Neural cell (in vitro differentiated cells): Measurements from ENCODE around the gene ZNF513. TPM values are rescaled to one million over a fixed set of nuclear protein-coding genes. Genes with fewer than 3 reads are reported as not detected.

Source experiments
- H2AFZ ChIP-seq: fragments of 200-600, 300-800 bp; sonication (generic), shearing (Covaris generic); 2 replicates; pipeline ENCODE4 v1.6.0; 2014; ENCODE audit warnings: low read depth, mild to moderate bottlenecking, antibody characterized with exemption, low read length, moderate library complexity
- H3F3A ChIP-seq: fragments of 200-600 bp; shearing (Covaris generic); 2 replicates; pipeline ENCODE4 v1.6.1; 2016; ENCODE audit warnings: mild to moderate bottlenecking, moderate library complexity, mixed read lengths, antibody characterized with exemption, low read length; ENCODE audit not compliant: insufficient read depth, poor library complexity, severe bottlenecking
- H3K27ac ChIP-seq: fragments of 200-600, 300-800 bp; sonication (generic), shearing (Covaris generic); 2 replicates; pipeline ENCODE4 v1.5.1; 2014; ENCODE audit warnings: mild to moderate bottlenecking, low read length, moderate library complexity
- H3K27me3 ChIP-seq: fragments of 300-800, 200-600 bp; sonication (generic), shearing (Covaris generic); 2 replicates; pipeline ENCODE4 v1.6.0; 2014; ENCODE audit warnings: mild to moderate bottlenecking, low read depth, low read length, moderate library complexity; ENCODE audit not compliant: insufficient read depth
- H3K36me3 ChIP-seq: fragments of 300-800, 200-600 bp; sonication (generic), shearing (Covaris generic); 2 replicates; pipeline ENCODE4 v1.5.1; 2014; ENCODE audit warnings: mild to moderate bottlenecking, antibody characterized with exemption, low read length, moderate library complexity; ENCODE audit not compliant: insufficient read depth
- H3K4me2 ChIP-seq: fragments of 300-800, 200-600 bp; sonication (generic), shearing (Covaris generic); 2 replicates; pipeline ENCODE4 v1.6.0; 2014; ENCODE audit warnings: mild to moderate bottlenecking, low read length
- H3K4me3 ChIP-seq: fragments of 300-800, 200-600 bp; sonication (generic), shearing (Covaris generic); 2 replicates; pipeline ENCODE4 v1.5.1; 2014; ENCODE audit warnings: mild to moderate bottlenecking, low read length, moderate library complexity
- H3K79me2 ChIP-seq: fragments of 200-600 bp; shearing (Covaris generic); replicated peaks from 2 replicates; pipeline ENCODE4 v1.6.0; 2014; ENCODE audit warnings: mild to moderate bottlenecking, low read length, moderate library complexity; ENCODE audit not compliant: insufficient read depth
- H3K9ac ChIP-seq: fragments of 300-800, 200-600 bp; sonication (generic), shearing (Covaris generic); 2 replicates; pipeline ENCODE4 v1.6.1; 2016; ENCODE audit warnings: mild to moderate bottlenecking, low read length, mixed read lengths
- H3K9me2 ChIP-seq: fragments of 200-600 bp; shearing (Covaris generic); 2 replicates; pipeline ENCODE4 v1.6.1; 2016; ENCODE audit warnings: mild to moderate bottlenecking, low read length, mixed read lengths; ENCODE audit not compliant: insufficient read depth
- H3K9me3 ChIP-seq: fragments of 200-600, 300-800 bp; sonication (generic), shearing (Covaris generic); 2 replicates; pipeline ENCODE4 v1.6.1; 2016; ENCODE audit warnings: mild to moderate bottlenecking, mixed run types, low read length, moderate library complexity, mixed read lengths
- H4K20me1 ChIP-seq: fragments of 200-600 bp; shearing (Covaris generic); 2 replicates; pipeline ENCODE4 v1.6.1; 2016; ENCODE audit warnings: mild to moderate bottlenecking, mixed run types; ENCODE audit not compliant: insufficient read depth
- CTCF ChIP-seq: fragments of 450-650 bp; IDR thresholded peaks from 2 replicates; pipeline ENCODE4 v1.5.1; 2014; ENCODE audit warnings: antibody characterized with exemption, mild to moderate bottlenecking, moderate library complexity; ENCODE audit not compliant: poor library complexity, severe bottlenecking
- EP300 ChIP-seq: fragments of 450-650 bp; conservative IDR thresholded peaks from 2 replicates; pipeline ENCODE4 v1.6.1; 2014; ENCODE audit warnings: antibody characterized with exemption, mild to moderate bottlenecking, moderate library complexity; ENCODE audit not compliant: poor library complexity, severe bottlenecking
- EZH2 ChIP-seq: fragments of 200-600, 300-800 bp; shearing (Covaris generic), sonication (generic); IDR thresholded peaks from 2 replicates; pipeline ENCODE4 v1.6.1; 2014; ENCODE audit warnings: antibody characterized with exemption, low read length, borderline replicate concordance, mild to moderate bottlenecking; ENCODE audit not compliant: insufficient read depth, poor library complexity, severe bottlenecking
- MXI1 ChIP-seq: fragments of 450-650 bp; conservative IDR thresholded peaks from 2 replicates; pipeline ENCODE4 v1.6.1; 2014; ENCODE audit warnings: antibody characterized with exemption, mild to moderate bottlenecking; ENCODE audit not compliant: poor library complexity, severe bottlenecking
- POLR2AphosphoS5 ChIP-seq: IDR thresholded peaks from 2 replicates; pipeline ENCODE4 v1.6.1; 2012
- RAD21 ChIP-seq: fragments of 450-650 bp; conservative IDR thresholded peaks from 2 replicates; pipeline ENCODE4 v1.6.1; 2014; ENCODE audit warnings: antibody characterized with exemption, mild to moderate bottlenecking, moderate library complexity
- REST ChIP-seq: IDR thresholded peaks from 2 replicates; pipeline ENCODE4 v1.6.1; 2012; ENCODE audit warnings: borderline replicate concordance
- SMC3 ChIP-seq: fragments of 450-650 bp; conservative IDR thresholded peaks from 2 replicates; pipeline ENCODE4 v1.6.1; 2014; ENCODE audit warnings: antibody characterized with exemption, mild to moderate bottlenecking, moderate library complexity; ENCODE audit not compliant: poor library complexity
- TAF1 ChIP-seq: IDR thresholded peaks from 2 replicates; pipeline ENCODE4 v1.6.1; 2012; ENCODE audit warnings: low read depth
- polyA plus RNA-seq: library from polyadenylated mRNA; depleted of rRNA; stranded (reverse); fragments of >200 nt; gene quantifications from 2 replicates; pipeline ENCODE4 v1.2.3, GENCODE V29; 2014

The ZNF513 gene
- polyA plus RNA-seq, 1 donor from 2014 or later = 40.5 TPM

GRCh38 chr2:27400348-27401135 lies 20.0 kb upstream of the ZNF513 start:
- no peaks in the 10 kb centered on the region for H3K9me2 ChIP-seq

GRCh38 chr2:27398962-27399361 lies 18.4 kb upstream of the ZNF513 start:
- Histone ChIP-seq H2AFZ (no peak overlapping the region), H3K79me2 (peaks cover 51% of the 10 kb centered on the region), H3K4me2 (no peak overlapping the region), H3K27ac (no peak overlapping the region), H3K9me3 (no peaks in the 10 kb centered on the region), H4K20me1 (no peaks in the 10 kb centered on the region), H3K27me3 (no peaks in the 10 kb centered on the region), H3K36me3 (no peaks in the 10 kb centered on the region), H3K9ac (no peak overlapping the region), H3F3A (no peaks in the 10 kb centered on the region), H3K4me3 (no peak overlapping the region), H3K9me2 (no peaks in the 10 kb centered on the region)
- no peak for TF ChIP-seq CTCF
- TF ChIP-seq EP300 = no peak

More at GRCh38 chr2:27400348-27401135, 20.0 kb upstream of the ZNF513 start:
- H3K27me3 ChIP-seq = no peaks in the 10 kb centered on the region
- no peaks in the 10 kb centered on the region for H4K20me1 ChIP-seq
- no peak overlapping the region for H2AFZ ChIP-seq
- H3K9me3 ChIP-seq = no peaks in the 10 kb centered on the region
- H3F3A ChIP-seq = no peaks in the 10 kb centered on the region
- H3K27ac ChIP-seq = no peak overlapping the region
- peaks cover 58% of the 10 kb centered on the region for H3K79me2 ChIP-seq
- H3K4me3 ChIP-seq = no peak overlapping the region
- H3K36me3 ChIP-seq = no peaks in the 10 kb centered on the region
- no peak overlapping the region for H3K4me2 ChIP-seq
- TF ChIP-seq RAD21 (no peak), SMC3 (no peak), REST (no peak), CTCF (no peak), EZH2 (no peak), TAF1 (no peak), MXI1 (no peak), EP300 (no peak), POLR2AphosphoS5 (no peak)
- H3K9ac ChIP-seq = no peak overlapping the region
